ENCODE results near the gene HAUS2.

GRCh38 chr15:42575188-42576039, 26.8 kb downstream of the HAUS2 start, which contains the start of gene STARD9:
- TF ChIP-seq CTCF (IDR thresholded peaks at IDR 0.05 in 8 of 11, conservative IDR thresholded peaks at IDR 0.05 in 3 of 11), result peak in 4 of 11 experiments; percentile 10 to 50 (median 20)
- peak; percentile 94 to 95 (median 95) for TF ChIP-seq POLR2AphosphoS5 (IDR thresholded peaks at IDR 0.05)
